Stimulated activated CD8-positive, alpha-beta memory T cell treated with anti-CD3 and anti-CD28 coated beads, Interleukin-15, amount 100 ng/mL, for 1 hour (primary cell): ENCODE data around the gene ABCA7.

Source experiments
- DNase-seq: peaks from one replicate; pipeline ENCODE4 v3.0.0-alpha.2; 2020; ENCODE audit warnings: low read depth

The ABCA7 gene, protein sequence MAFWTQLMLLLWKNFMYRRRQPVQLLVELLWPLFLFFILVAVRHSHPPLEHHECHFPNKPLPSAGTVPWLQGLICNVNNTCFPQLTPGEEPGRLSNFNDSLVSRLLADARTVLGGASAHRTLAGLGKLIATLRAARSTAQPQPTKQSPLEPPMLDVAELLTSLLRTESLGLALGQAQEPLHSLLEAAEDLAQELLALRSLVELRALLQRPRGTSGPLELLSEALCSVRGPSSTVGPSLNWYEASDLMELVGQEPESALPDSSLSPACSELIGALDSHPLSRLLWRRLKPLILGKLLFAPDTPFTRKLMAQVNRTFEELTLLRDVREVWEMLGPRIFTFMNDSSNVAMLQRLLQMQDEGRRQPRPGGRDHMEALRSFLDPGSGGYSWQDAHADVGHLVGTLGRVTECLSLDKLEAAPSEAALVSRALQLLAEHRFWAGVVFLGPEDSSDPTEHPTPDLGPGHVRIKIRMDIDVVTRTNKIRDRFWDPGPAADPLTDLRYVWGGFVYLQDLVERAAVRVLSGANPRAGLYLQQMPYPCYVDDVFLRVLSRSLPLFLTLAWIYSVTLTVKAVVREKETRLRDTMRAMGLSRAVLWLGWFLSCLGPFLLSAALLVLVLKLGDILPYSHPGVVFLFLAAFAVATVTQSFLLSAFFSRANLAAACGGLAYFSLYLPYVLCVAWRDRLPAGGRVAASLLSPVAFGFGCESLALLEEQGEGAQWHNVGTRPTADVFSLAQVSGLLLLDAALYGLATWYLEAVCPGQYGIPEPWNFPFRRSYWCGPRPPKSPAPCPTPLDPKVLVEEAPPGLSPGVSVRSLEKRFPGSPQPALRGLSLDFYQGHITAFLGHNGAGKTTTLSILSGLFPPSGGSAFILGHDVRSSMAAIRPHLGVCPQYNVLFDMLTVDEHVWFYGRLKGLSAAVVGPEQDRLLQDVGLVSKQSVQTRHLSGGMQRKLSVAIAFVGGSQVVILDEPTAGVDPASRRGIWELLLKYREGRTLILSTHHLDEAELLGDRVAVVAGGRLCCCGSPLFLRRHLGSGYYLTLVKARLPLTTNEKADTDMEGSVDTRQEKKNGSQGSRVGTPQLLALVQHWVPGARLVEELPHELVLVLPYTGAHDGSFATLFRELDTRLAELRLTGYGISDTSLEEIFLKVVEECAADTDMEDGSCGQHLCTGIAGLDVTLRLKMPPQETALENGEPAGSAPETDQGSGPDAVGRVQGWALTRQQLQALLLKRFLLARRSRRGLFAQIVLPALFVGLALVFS (N-terminal part only)

DNA sequence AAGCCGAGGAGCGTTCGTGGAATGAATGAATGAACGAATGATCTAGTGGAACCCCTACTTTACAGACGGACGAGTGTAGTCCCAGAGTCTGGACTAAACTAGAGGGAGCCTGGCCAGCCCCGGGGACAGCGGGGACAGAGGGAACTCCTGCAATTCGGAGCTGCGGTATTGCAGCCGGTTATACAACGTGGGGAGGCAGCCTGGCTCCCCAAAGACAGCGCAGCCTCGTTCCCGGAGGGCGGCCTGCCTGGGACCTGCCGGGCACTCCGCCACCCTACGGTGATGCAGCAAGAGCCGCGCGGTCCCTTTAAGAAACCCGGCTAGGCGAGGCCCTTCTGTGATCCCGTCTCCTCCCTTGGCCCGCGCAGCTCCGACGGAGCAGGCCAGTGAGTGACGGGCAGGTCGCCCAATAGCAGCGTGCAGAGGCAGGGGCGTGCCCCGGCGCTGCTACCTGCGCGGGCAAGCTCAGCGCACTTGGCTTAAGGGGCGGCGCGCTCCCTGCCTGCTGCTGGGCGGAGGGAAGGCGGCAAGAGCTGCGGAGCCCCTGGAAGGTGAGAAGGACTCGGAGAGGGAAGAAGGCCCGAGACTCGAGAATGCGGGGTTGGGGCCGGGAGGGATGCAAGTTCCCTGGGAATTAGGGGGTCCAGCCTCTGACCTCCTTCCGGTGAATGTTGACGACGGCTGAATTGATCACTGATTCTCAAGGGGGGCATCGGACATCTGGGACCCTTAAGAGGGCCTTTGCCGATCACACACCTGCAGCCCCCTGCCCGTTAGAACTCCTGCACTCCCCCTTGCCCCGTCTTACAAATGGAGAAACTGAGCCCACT lies at the start of gene ABCA7:
TSS of gene ABCA7 (plus strand) at position 462 of the 830 bp plus-strand sequence. CDS start 1,255 bp downstream, outside the sequence.
- peak; percentile 100 for DNase-seq

DNA sequence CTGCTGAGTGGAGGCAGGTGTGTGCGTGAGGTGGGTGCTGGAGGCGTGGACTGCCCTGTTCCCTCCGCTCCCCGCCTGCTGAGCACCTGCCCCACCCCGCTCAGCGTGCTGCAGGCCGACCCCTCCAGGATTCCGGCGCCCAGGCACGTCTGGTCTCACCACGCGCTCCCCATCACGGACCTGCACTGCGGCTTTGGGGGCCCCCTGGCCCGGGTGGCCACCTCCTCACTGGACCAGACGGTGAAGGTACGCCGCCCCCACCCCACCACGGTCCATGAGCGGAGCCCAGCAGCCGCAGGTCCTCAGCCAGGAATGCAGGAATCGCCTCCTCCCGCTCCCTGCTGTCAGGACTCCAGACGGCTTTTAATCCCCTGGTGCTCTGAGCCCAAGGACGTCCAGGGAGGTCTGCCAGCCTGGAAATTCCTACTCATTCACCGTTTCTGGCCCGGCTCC lies 49.8 kb upstream of the ABCA7 start:
- DNase-seq: no peak

GRCh38 chr19:990746-991145 lies 49.2 kb upstream of the ABCA7 start:
- DNase-seq: no peak

DNA sequence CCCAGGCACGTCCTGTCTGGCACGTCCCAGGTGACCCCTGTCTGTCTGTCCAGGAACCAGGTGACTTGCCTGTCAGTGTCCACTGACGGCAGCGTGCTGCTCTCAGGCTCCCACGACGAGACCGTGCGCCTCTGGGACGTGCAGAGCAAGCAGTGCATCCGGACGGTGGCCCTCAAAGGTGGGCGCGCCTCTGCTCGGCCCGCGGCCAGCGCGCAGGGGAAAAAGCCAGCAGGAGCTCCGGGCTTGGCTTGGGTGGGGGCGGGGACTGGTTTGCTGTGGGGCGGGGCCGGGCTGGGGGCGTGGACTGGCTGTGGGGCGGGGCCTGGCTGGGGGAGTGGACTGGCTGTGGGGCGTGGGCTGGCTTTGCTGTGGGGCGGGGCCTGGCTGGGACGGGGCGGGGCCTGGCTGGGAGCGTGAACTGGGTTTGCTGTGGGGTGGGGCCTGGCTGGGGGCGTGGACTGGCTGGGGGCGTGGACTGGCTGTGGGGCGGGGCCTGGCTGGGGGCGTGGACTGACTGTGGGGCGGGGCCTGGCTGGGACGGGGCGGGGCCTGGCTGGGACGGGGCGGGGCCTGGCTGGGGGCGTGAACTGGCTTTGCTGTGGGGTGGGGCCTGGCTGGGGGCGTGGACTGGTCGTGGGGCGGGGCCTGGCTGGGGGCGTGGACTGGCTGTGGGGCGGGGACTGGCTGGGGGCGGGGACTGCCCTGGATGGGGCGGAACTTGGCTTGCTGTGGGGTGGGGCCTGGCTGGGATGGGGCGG lies 48.6 kb upstream of the ABCA7 start:
- peak; percentile 23 for DNase-seq

- no peak for DNase-seq
Measured at GRCh38 chr19:991932-992669, 47.8 kb upstream of the ABCA7 start.

DNA sequence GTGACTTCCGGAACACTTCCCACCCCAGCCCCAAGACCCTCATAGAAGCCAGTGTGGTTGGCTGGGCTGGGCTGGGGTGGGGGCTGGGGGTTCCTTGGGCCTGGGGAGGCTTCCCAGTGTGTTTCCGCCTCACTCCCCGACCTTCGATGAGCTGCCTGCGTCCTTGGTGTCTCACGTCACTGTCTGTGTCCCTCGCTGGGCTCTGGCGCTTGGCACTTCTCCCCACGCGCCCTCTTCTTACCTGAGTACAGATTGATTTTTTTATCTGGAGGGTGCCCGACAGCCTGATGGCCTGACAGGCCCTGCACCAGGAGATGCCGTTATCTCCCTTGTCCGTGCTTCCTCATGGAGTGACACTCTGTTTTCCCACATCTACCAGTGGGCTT lies 47.2 kb upstream of the ABCA7 start:
- no peak for DNase-seq

- DNase-seq: no peak
Measured at GRCh38 chr19:993361-993830, 46.5 kb upstream of the ABCA7 start.

- no peak for DNase-seq
Measured at GRCh38 chr19:993831-994393, 46.0 kb upstream of the ABCA7 start.

DNA sequence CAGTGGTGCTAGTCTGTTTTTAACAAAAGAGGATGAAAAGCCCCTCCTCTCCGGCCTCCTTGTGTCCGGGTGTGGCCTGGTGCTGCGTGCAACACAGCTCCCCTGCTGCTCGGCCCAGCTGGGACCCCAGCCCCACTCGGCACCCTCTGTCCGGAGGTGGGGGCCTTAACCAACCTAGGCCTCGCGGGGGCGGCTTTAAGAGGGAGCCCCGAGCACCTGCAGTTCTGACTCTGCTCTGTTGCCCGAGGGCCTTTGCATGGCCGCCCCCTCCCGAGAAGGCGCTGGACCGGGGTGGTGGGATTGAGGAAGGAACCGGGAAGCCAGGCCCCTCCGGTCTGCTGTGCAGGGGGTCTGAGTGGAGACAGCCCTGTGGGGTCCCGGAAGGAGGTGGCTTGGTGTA lies 45.4 kb upstream of the ABCA7 start:
- no peak for DNase-seq

GRCh38 chr19:995051-995827 lies 44.7 kb upstream of the ABCA7 start:
- DNase-seq: no peak

DNA sequence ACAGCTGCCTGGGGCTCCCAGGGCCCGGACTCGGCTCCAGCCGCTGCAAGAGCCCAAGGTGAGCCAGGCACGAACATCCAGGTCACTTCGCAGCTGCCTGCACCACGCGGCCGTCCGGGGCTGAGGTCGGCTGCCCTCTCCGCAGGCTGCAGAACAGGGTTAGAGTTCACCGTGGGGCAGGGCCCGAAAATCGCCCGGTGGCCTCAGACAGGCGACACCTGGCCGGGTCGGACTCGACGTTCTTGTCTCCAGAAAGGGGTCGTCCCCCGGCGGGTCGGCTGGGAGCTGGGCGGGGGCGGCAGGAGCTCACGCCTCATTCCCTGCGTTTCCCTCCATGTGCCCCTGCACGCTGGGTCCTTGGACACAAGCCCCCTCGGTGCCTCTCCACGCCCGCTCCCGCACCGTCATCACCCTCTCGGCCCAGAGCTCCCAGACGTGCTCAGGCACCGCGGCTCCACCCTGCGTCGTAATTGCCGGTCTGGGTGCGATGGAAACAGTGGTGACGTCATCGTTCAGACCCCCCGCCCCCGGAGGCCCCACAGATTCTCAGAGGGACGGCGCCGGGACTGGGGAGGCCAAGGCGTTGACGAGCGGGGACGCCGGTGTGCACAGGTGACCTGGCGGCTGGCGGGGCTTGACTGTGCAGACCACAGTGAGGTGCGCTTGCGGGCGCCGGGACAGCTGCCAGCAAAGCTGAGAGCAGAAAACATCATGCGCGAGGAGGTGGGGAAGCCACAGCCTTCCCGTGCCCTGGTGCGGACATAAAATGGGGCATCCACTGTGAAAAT lies 43.7 kb upstream of the ABCA7 start:
- no peak for DNase-seq

DNA sequence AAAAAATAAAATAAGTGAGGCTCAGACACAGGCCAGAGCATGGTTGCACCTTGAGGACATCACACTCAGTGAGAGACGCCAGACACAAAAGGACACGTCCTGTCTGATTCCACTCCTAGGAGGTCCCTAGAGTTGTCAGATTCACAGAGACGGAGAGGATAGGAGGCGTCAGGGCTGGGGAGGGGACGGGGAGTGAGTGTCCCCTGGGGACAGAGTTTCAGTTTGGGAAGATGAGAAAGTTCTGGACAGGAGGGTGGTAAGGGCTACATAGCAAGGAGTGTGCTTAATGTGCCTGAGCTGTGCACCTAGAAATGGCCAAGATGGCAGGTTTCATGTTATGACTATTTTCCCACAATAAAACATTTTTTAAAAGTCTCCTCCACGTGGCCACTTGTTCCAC lies 41.8 kb upstream of the ABCA7 start:
- DNase-seq: no peak

- DNase-seq: no peak
Measured at GRCh38 chr19:999379-999719, 40.6 kb upstream of the ABCA7 start.

DNA sequence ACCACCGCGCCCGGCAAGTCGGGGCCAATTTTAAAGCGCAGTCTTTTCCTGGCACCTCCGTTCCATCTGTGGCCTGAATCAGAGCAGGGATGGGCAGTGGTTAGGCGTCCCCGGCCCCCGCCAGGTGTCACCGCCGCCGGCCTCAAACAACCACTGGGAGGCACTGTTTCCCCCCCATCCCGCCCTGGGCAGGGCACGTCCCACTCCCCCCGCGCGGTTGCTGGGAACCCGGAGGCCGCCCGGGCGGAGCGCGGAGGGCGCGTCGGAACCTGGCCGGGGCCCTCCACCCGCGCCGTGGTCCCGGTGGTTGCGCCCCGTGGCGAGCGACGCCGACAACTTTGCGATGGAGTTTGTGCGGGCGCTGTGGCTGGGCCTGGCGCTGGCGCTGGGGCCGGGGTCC lies 39.8 kb upstream of the ABCA7 start, which contains the start of gene GRIN3B:
TSS of gene GRIN3B (plus strand) at position 325 of the 400 bp plus-strand sequence. CDS start at position 344, 19 bp downstream.
- no peak for DNase-seq

DNA sequence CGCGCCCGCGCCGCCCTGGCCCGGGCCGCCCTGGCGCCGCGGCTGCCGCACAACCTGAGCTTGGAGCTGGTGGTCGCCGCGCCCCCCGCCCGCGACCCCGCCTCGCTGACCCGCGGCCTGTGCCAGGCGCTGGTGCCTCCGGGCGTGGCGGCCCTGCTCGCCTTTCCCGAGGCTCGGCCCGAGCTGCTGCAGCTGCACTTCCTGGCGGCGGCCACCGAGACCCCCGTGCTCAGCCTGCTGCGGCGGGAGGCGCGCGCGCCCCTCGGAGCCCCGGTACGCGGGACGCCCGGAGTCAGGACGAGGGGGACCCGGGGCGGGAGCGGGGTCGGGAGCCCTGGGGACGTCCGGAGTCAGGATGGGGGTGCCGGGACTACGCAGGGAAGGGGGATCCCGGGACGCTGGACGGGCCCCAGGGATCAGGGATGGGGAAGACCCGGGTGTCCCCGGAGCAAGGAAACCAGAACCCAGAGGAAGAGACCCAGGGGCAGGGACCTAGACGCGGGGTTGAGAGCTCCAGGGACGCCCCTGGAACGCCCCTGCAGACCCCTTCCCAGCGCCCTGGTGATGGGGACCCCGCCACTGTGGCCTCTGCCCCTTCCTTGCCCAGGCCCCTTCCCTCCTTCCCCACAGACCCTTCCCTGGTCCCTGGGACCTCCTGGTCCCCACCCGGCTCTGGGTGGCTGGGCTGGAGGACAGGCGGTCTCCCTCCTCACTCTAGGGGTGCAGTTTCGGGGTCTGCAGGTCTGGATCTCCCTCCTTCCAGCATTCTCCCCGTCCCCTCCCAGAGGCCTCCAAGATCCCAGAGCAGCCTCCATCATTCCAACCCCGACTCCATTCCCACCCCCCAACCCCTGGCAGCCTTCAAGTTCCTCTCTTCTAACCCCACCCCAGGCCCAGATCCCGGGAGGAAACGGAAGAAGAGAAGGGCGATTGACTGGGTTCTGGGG lies 39.0 kb upstream of the ABCA7 start:
- no peak for DNase-seq

DNA sequence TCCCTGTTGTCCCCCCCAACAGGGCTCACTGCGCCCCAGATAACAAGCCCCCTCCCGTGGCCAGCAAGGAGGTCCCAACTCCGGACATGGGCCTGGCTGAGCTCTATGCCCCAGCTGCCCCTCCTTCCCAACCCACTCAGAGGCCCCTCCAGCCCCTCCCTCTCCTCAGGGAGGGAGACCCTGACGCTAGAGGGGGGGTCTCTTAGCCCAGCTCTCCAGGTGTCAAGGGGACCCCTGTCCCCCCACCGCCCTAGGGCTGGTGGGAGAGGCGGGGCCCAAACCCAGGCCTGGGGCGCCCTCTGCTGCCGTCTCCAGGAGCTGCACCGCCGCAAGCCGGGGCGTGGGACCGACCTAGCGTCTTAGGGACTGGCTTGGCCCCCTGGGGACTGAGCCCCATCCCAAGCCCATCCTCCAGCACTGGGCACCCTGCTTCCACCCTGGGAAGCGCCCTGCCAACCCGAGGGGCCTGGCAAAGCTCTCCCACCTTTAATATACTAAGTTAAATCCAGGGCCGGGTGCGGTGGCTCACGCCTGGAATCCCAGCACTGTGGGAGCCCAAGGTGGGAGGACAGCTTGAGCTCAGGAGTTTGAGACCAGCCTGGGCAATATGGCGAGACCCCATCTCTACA lies 38.3 kb upstream of the ABCA7 start:
- DNase-seq: peak; percentile 54
